Upper lobe of left lung (tissue), 4 donors: ENCODE data around the gene OR5L2.
"Not testable (repeated sequence)": the region's sequence is repeated elsewhere in the genome, so short reads cannot be mapped to it uniquely, and the experiment has no call there.

Source experiments
- CTCF ChIP-seq, 6 experiments: fragments of 450-650 bp in 4 of 6; fragments of 200-600 bp in 2 of 6; sonication (generic) in 2 of 6; IDR thresholded peaks; one replicate each; pipeline ENCODE4 v1.5.1; 2016 to 2019; ENCODE audit warnings: antibody characterized with exemption in 6 of 6
- EP300 ChIP-seq, 4 donors: sonication (generic); formaldehyde crosslinking; IDR thresholded peaks; one replicate each; pipeline ENCODE4 v1.5.1; 2017; ENCODE audit warnings: antibody characterized with exemption in 4 of 4, control low read depth in 2 of 4
- POLR2A ChIP-seq, 4 donors: fragments of 450-650 bp; IDR thresholded peaks; one replicate each; pipeline ENCODE4 v1.5.1; 2016 to 2017; ENCODE audit warnings: antibody characterized with exemption in 4 of 4, mild to moderate bottlenecking in 2 of 4
- POLR2AphosphoS5 ChIP-seq, 2 donors: sonication (generic); formaldehyde crosslinking; IDR thresholded peaks; one replicate each; pipeline ENCODE4 v1.5.1; 2017; ENCODE audit warnings: antibody characterized with exemption in 2 of 2

- not testable (repeated sequence) for TF ChIP-seq CTCF, POLR2A, EP300, POLR2AphosphoS5 (IDR thresholded peaks at IDR 0.05)
Observed at GRCh38 chr11:55873146-55873545, 46.1 kb downstream of the OR5L2 start.
